Glutamatergic neuron (in vitro differentiated cells): ENCODE data around the gene GRIP2. TPM values are rescaled to one million over a fixed set of nuclear protein-coding genes. Genes with fewer than 3 reads are reported as not detected.

Experiments
- DNase-seq: peaks from one replicate; pipeline ENCODE4 v3.0.0; 2022
- H3K27ac Mint-ChIP-seq: one replicate; pipeline ENCODE4 v1.8.0; 2020; ENCODE audit warnings: mild to moderate bottlenecking, mixed read lengths, inconsistent platforms; ENCODE audit not compliant: unreplicated experiment
- H3K27me3 Mint-ChIP-seq: one replicate; pipeline ENCODE4 v1.8.0; 2020; ENCODE audit warnings: mild to moderate bottlenecking, moderate library complexity, mixed read lengths, inconsistent platforms; ENCODE audit not compliant: unreplicated experiment
- H3K36me3 Mint-ChIP-seq: one replicate; pipeline ENCODE4 v1.8.0; 2020; ENCODE audit warnings: mild to moderate bottlenecking, mixed read lengths, inconsistent platforms; ENCODE audit not compliant: unreplicated experiment
- H3K4me1 Mint-ChIP-seq: one replicate; pipeline ENCODE4 v1.8.0; 2020; ENCODE audit warnings: mild to moderate bottlenecking, low read depth, mixed read lengths, inconsistent platforms; ENCODE audit not compliant: unreplicated experiment
- H3K4me3 Mint-ChIP-seq: one replicate; pipeline ENCODE4 v1.8.0; 2020; ENCODE audit warnings: mild to moderate bottlenecking, mixed read lengths, inconsistent platforms; ENCODE audit not compliant: unreplicated experiment
- H3K9me3 Mint-ChIP-seq: one replicate; pipeline ENCODE4 v1.8.0; 2020; ENCODE audit warnings: mild to moderate bottlenecking, moderate library complexity, mixed read lengths, inconsistent platforms; ENCODE audit not compliant: unreplicated experiment
- total RNA-seq: library from RNA; stranded (reverse); fragmentation: NEBNext Ultra II Directional; extraction: Animal tissue kit (Norgen Biotek cat#: 25700); gene quantifications from one replicate; pipeline ENCODE4 v1.2.1, GENCODE V29; 2021; ENCODE audit not compliant: unreplicated experiment
- TF ChIP-seq, protein P1 (sequence below): fragments of 200-600 bp; sonication (generic); IDR thresholded peaks from one replicate; pipeline ENCODE4 v1.5.0; 2021; ENCODE audit not compliant: partially characterized antibody, unreplicated experiment

Gene GRIP2
- total RNA-seq, 1 donor from 2014 or later, result 0.34 TPM

DNA sequence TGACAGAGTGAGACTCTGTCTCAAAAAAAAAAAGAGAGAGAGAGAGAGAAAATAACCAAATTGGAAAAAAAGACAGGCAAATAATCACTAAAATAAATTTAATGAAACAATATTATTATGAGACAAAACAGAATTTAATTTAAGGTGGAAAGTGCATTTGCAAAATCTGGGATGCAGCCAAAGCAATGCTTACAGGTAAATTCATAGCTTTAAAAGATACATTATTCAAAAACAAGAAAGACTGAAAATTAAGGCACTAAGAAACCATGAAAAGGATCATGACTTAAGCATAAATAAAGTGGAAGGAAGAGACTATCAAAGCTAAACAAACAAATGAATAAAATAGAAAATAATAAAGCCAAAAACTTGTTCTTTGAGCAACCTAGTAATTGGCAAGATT, 37.7 kb downstream of the GRIP2 start:
- peaks cover 5% of the 10 kb centered on the region for H3K27me3 Mint-ChIP-seq
- TF ChIP-seq, protein P1, sequence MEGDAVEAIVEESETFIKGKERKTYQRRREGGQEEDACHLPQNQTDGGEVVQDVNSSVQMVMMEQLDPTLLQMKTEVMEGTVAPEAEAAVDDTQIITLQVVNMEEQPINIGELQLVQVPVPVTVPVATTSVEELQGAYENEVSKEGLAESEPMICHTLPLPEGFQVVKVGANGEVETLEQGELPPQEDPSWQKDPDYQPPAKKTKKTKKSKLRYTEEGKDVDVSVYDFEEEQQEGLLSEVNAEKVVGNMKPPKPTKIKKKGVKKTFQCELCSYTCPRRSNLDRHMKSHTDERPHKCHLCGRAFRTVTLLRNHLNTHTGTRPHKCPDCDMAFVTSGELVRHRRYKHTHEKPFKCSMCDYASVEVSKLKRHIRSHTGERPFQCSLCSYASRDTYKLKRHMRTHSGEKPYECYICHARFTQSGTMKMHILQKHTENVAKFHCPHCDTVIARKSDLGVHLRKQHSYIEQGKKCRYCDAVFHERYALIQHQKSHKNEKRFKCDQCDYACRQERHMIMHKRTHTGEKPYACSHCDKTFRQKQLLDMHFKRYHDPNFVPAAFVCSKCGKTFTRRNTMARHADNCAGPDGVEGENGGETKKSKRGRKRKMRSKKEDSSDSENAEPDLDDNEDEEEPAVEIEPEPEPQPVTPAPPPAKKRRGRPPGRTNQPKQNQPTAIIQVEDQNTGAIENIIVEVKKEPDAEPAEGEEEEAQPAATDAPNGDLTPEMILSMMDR, result no peak
- H3K36me3 Mint-ChIP-seq, result peaks cover 11% of the 10 kb centered on the region
- no peak for DNase-seq
- H3K27ac Mint-ChIP-seq, result no peak overlapping the region
- H3K9me3 Mint-ChIP-seq, result peaks cover 7% of the 10 kb centered on the region
- H3K4me3 Mint-ChIP-seq, result no peak overlapping the region
- no peaks in the 10 kb centered on the region for H3K4me1 Mint-ChIP-seq

DNA sequence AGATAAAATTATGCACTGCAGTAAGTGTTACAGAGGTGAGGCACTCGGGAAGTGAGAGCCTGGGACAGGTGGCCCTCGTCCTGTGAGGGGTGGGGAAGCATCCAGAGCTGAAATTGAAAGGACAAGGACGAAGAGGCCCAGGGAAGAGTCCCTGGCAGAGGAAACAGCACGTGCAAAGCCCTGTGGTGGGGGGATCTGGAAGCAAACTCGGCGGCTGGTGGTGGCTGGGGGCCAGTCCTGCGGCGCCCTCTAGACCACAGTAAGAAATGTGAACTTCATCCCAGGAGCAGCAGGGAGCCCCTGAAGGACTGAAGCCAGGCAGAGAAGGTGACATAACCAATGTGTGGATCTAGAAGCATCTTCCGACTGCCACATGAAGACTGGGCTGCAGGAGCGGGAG, 42.8 kb downstream of the GRIP2 start:
- TF ChIP-seq, protein P1, result no peak
- DNase-seq, result peak; percentile 18
- Mint-ChIP-seq H3K9me3 (no peaks in the 10 kb centered on the region), H3K27ac (no peak overlapping the region), H3K4me3 (no peak overlapping the region), H3K4me1 (no peaks in the 10 kb centered on the region), H3K27me3 (peaks cover 3% of the 10 kb centered on the region), H3K36me3 (peaks cover 6% of the 10 kb centered on the region)

DNA sequence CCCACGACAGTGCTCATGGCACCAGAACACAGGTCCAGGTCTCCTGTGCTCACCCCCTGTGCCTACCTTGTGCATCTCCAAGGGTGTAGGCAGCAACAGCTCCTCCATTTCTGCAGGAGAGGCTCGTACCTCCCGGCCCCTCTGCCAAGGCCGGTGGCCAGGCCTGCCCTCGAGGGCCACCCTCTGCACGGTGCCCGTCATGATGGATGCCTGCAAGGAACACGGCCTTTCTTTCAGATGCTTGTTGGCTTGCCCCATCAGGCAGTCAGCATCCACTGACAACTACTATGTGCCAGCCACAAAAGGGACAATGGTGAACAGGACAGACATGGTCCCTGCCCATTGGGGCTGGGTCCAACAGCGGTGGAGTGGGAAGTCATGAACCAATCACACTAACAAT, 43.8 kb downstream of the GRIP2 start:
- Mint-ChIP-seq H3K4me3 (no peak overlapping the region), H3K4me1 (no peaks in the 10 kb centered on the region), H3K9me3 (no peaks in the 10 kb centered on the region), H3K27me3 (peaks cover 2% of the 10 kb centered on the region), H3K36me3 (peaks cover 6% of the 10 kb centered on the region), H3K27ac (no peak overlapping the region)
- DNase-seq, result peak; percentile 3
- TF ChIP-seq, protein P1, result no peak

DNA sequence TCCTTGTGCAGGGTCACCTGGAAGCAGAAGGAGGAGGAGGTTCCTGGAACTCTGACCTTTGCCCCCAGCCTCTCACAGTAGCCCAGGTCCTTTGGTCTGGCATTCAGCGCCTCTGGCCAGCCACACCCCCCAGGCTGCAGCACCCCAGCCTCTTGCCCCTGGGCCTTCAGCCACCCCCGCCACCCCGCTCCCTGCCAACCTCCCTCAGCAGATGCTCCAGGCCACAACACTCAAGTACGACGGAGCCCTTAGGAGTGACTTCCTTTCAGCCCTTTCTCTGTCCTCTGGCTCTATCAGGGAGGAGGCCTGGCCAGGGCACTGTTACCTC, 45.2 kb downstream of the GRIP2 start:
- H3K27me3 Mint-ChIP-seq, result peaks cover 2% of the 10 kb centered on the region
- no peaks in the 10 kb centered on the region for H3K4me1 Mint-ChIP-seq
- TF ChIP-seq, protein P1, result no peak
- H3K4me3 Mint-ChIP-seq, result no peak overlapping the region
- no peaks in the 10 kb centered on the region for H3K9me3 Mint-ChIP-seq
- no peak overlapping the region for H3K27ac Mint-ChIP-seq
- DNase-seq, result peak; percentile 6
- peaks cover 2% of the 10 kb centered on the region for H3K36me3 Mint-ChIP-seq

DNA sequence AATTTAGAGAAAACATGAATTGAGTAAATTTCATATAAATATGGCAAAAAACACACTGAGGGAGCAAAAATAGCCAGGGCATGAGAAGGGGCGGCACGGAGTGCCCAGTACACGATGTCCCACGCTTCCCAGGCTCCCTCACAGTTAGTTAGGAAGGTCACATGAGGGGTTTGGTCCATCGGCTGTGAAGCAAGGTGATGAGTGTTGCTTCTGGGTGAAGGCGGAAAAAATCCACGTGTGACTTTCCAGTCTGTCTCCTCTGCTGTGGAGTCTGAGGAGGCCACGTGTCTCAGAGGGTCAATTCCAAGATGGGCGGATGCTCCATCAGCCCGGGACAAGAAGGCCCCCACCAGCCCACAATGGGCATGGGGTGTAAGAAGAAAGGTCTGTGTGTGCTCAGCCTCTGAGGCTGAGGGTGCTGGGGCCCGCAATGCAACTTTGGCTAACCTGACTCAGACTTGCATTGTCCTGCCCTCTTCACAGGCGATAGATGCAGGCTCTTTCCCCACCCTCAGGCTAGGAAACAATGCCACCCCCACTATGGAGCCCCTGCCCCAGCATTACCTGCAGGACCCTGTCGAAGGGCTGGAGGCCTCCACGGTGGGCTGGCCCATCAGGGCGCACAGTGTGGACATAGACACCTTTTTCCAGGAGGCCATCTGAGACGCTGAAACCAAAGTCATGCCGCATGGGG, 45.7 kb downstream of the GRIP2 start:
- H3K4me3 Mint-ChIP-seq, result no peak overlapping the region

More for the DNA sequence above, 45.7 kb downstream of the GRIP2 start:
- Mint-ChIP-seq H3K27ac (no peak overlapping the region), H3K4me1 (no peaks in the 10 kb centered on the region), H3K9me3 (no peaks in the 10 kb centered on the region), H3K36me3 (no peaks in the 10 kb centered on the region), H3K27me3 (peaks cover 2% of the 10 kb centered on the region)
- TF ChIP-seq, protein P1, result no peak
- DNase-seq, result no peak
